Thoracic aorta (tissue), 2 donors: ENCODE measurements around the gene IL20. TPM values are rescaled to one million over a fixed set of nuclear protein-coding genes. Genes with fewer than 3 reads are reported as not detected.

Experiments
- ATAC-seq: fragments of 150-250 bp; one replicate; pipeline ENCODE4 v1.8.0; 2017; ENCODE audit warnings: low read depth; ENCODE audit not compliant: insufficient number of reproducible peaks, low FRiP score
- DNase-seq: peaks from one replicate; pipeline ENCODE4 v3.0.0-alpha.2; 2020; ENCODE audit warnings: low spot score
- H3K27ac ChIP-seq, 2 donors: fragments of 200-600 bp; sonication (generic); 1 replicate in 1 of 2; 2 replicates in 1 of 2; pipeline ENCODE4 v1.5.1; 2016; ENCODE audit warnings: mild to moderate bottlenecking in 2 of 2, moderate library complexity in 2 of 2
- H3K27me3 ChIP-seq: fragments of 200-600 bp; sonication (generic); replicated peaks from 2 replicates; pipeline ENCODE4 v1.6.0; 2016; ENCODE audit warnings: mild to moderate bottlenecking; ENCODE audit not compliant: insufficient read depth
- H3K36me3 ChIP-seq: fragments of 200-600 bp; sonication (generic); one replicate; pipeline ENCODE4 v1.5.1; 2016
- H3K4me1 ChIP-seq, 2 donors: fragments of 200-600 bp; sonication (generic); 1 replicate in 1 of 2; 2 replicates in 1 of 2; pipeline versions ENCODE4 v1.5.1 to v1.6.0; 2016; ENCODE audit warnings: low read depth in 2 of 2, mild to moderate bottlenecking in 1 of 2; ENCODE audit not compliant: control insufficient read depth in 1 of 2
- H3K4me3 ChIP-seq: fragments of 200-600 bp; sonication (generic); 2 replicates; pipeline ENCODE4 v1.5.1; 2016; ENCODE audit warnings: mild to moderate bottlenecking
- H3K9me3 ChIP-seq: fragments of 200-600 bp; sonication (generic); 2 replicates; pipeline ENCODE4 v1.5.1; 2016
- total RNA-seq, 2 donors: library from RNA; depleted of rRNA; stranded (reverse); fragments of >200 nt; gene quantifications; one replicate each; pipeline versions ENCODE4 v1.1.0 to v1.2.3, GENCODE V29; 2016
- TF ChIP-seq, protein P1 (sequence below): fragments of 200-600 bp; sonication (generic); IDR thresholded peaks from one replicate; pipeline ENCODE4 v1.5.1; 2019; ENCODE audit warnings: antibody characterized with exemption

Gene IL20
- total RNA-seq, 2 donors from 2014 or later, result not detected

DNA sequence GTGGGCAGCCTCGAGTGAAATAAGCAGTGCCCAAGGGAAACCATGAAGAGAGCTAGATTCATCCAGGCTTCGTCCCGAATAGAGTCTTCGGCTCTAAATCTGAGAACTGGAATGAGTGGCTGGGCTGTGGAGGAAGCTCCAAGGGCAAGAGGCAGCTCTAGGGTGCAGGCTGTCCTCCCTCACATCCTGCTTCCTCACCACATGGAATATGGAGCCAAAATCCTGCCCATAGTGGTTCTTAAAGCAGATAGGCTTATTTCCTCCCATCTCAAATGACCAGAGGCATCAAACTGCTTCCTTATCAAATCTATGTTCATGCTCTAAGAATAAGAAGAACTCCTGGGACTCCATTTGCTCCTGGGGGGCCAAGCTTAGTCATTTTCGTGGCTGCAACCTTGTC is 34.3 kb downstream of the IL20 start:
- DNase-seq (no peak), ATAC-seq (no peak)
- no peak overlapping the region for H3K27ac ChIP-seq
- H3K9me3 ChIP-seq, result no peaks in the 10 kb centered on the region
- H3K4me3 ChIP-seq, result no peak overlapping the region
- H3K27me3 ChIP-seq, result no peaks in the 10 kb centered on the region
- H3K36me3 ChIP-seq, result no peaks in the 10 kb centered on the region
- TF ChIP-seq, protein P1, sequence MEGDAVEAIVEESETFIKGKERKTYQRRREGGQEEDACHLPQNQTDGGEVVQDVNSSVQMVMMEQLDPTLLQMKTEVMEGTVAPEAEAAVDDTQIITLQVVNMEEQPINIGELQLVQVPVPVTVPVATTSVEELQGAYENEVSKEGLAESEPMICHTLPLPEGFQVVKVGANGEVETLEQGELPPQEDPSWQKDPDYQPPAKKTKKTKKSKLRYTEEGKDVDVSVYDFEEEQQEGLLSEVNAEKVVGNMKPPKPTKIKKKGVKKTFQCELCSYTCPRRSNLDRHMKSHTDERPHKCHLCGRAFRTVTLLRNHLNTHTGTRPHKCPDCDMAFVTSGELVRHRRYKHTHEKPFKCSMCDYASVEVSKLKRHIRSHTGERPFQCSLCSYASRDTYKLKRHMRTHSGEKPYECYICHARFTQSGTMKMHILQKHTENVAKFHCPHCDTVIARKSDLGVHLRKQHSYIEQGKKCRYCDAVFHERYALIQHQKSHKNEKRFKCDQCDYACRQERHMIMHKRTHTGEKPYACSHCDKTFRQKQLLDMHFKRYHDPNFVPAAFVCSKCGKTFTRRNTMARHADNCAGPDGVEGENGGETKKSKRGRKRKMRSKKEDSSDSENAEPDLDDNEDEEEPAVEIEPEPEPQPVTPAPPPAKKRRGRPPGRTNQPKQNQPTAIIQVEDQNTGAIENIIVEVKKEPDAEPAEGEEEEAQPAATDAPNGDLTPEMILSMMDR, result no peak
- H3K4me1 ChIP-seq, result no peaks in the 10 kb centered on the region

DNA sequence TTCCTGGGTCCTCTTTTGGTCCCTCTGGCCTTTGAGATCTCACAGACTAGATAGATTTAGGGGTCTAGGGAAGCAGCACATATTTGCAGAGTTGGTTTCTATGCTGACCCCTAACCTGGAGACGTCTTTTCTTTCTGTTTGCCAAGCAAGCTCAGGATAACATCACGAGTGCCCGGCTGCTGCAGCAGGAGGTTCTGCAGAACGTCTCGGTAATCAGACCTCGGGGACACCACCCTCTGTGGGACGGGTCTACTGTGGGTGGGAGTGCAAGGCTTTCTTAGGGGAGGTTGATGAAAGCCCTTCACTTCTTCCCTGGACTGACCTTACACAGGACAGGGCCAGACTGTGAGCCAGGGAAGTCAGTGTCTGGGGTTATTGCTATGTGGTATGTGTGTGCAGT is 34.7 kb downstream of the IL20 start:
- Histone ChIP-seq H3K4me1 (no peaks in the 10 kb centered on the region), H3K27ac (no peak overlapping the region), H3K36me3 (no peaks in the 10 kb centered on the region), H3K9me3 (no peaks in the 10 kb centered on the region), H3K4me3 (no peak overlapping the region), H3K27me3 (no peaks in the 10 kb centered on the region)
- DNase-seq (no peak), ATAC-seq (no peak)
- TF ChIP-seq, protein P1, result no peak

DNA sequence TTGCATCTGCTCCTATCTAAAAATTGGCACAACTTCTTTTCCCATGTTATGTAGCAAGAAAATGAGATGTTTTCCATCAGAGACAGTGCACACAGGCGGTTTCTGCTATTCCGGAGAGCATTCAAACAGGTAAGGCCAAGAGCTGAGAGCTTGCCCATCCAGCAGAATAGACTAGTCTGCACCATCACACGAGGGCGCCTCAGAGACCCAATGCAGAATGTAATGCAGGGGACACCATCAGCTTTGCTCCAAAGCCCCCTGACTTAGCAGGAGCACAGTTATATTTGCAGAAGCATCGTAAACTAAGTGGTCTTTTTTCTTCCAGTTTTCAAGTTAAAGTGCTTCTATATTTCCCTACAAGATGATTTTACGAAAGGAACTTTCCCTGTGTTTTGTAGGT is 36.5 kb downstream of the IL20 start:
- H3K4me3 ChIP-seq, result no peak overlapping the region
- H3K27ac ChIP-seq, result no peak overlapping the region
- ATAC-seq, result no peak
- H3K9me3 ChIP-seq, result no peaks in the 10 kb centered on the region
- H3K36me3 ChIP-seq, result no peaks in the 10 kb centered on the region
- no peak for DNase-seq
- no peaks in the 10 kb centered on the region for H3K4me1 ChIP-seq
- TF ChIP-seq, protein P1, result no peak
- H3K27me3 ChIP-seq, result no peaks in the 10 kb centered on the region

DNA sequence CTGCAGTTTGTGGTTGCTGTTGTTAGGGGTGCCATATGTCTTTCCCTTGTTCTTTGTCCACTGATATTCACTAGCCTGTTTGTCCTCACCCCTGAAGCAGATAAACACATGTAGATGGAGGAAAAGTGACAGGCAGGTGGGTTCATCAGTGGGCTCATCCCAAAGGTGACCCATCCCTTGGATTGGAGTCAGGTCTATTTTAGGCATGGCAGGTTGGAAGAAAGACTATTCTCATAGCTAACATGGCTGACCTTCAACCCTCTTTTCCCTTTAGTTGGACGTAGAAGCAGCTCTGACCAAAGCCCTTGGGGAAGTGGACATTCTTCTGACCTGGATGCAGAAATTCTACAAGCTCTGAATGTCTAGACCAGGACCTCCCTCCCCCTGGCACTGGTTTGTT is 37.3 kb downstream of the IL20 start:
- no peaks in the 10 kb centered on the region for H3K36me3 ChIP-seq
- ATAC-seq (no peak), DNase-seq (no peak)
- no peak overlapping the region for H3K27ac ChIP-seq
- no peaks in the 10 kb centered on the region for H3K4me1 ChIP-seq
- no peaks in the 10 kb centered on the region for H3K27me3 ChIP-seq
- H3K4me3 ChIP-seq, result no peak overlapping the region
- TF ChIP-seq, protein P1, result no peak
- no peaks in the 10 kb centered on the region for H3K9me3 ChIP-seq

DNA sequence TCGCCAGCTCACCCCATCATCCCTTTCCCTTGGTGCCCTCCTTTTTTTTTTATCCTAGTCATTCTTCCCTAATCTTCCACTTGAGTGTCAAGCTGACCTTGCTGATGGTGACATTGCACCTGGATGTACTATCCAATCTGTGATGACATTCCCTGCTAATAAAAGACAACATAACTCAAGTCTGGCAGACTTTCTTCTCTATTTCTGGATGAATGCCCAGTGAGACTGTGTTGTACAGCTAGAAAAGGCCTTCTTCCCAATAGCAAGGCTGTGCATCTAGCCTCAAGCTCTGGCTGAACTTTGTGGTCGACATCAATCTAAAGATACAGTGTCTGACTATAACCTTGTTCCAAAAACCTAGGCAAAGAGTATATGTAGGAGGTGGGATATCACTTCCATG is 38.3 kb downstream of the IL20 start:
- no peak for DNase-seq
- H3K9me3 ChIP-seq, result no peaks in the 10 kb centered on the region
- no peaks in the 10 kb centered on the region for H3K4me1 ChIP-seq
- H3K36me3 ChIP-seq, result no peaks in the 10 kb centered on the region
- TF ChIP-seq, protein P1, result no peak
- no peak overlapping the region for H3K4me3 ChIP-seq
- ATAC-seq, result no peak
- H3K27me3 ChIP-seq, result no peaks in the 10 kb centered on the region
- H3K27ac ChIP-seq, result no peak overlapping the region
